ENCODE results near the gene AMACR. TPM values are rescaled to one million over a fixed set of nuclear protein-coding genes. Genes with fewer than 3 reads are reported as not detected.

The AMACR gene
- total and polyA plus RNA-seq, 9 of the 15 experiments (the other 6 are each of a cell fraction or from before 2014, with no cell fraction given) = 0.72 to 4.6 (median 4.0) TPM

GRCh38 chr5:34051374-34051980 lies 43.6 kb upstream of the AMACR start:
- H3K9me3 ChIP-seq (replicated peaks; ENCODE audit: control insufficient read depth, insufficient read depth, low read depth, low read length) = no peaks in the 10 kb centered on the region
- H3K4me2 ChIP-seq (ENCODE audit: insufficient read depth, low read length) = no peak overlapping the region
- in situ Hi-C loops (cut with MboI) (no loop called here), intact Hi-C loops (cut with micrococcal nuclease) (no loop called here)
- BruUV-seq (replicated peaks) = no TSS peak
- ATAC-seq (no peak), FAIRE-seq (no peak), DNase-seq (ENCODE audit: extremely low read depth in 1 of 4, low spot score in 3 of 4) (no peak)
- H3K4me1 ChIP-seq (replicated peaks in 1 of 2; ENCODE audit: control insufficient read depth in 2 of 2, insufficient read depth in 2 of 2, low read length in 2 of 2) = no peaks in the 10 kb centered on the region
- H3K9me1 ChIP-seq (ENCODE audit: control insufficient read depth, insufficient read depth, low read length) = no peaks in the 10 kb centered on the region
- POLR2A ChIA-PET = no interaction called here
- CTCF ChIA-PET (ENCODE audit: low intra/inter-chr PET ratio) = no interaction called here
- H3K36me3 ChIP-seq (ENCODE audit: control insufficient read depth, insufficient read depth, low read length) = no peaks in the 10 kb centered on the region
- no peaks in the 10 kb centered on the region for H3K79me2 ChIP-seq (ENCODE audit: control insufficient read depth, insufficient read depth, low read length)
- H3K9ac ChIP-seq (ENCODE audit: insufficient read depth in 1 of 2, low read depth in 2 of 2, low read length in 2 of 2) = no peak overlapping the region
- H4K20me1 ChIP-seq (replicated peaks; ENCODE audit: control insufficient read depth, insufficient read depth, low read length) = no peaks in the 10 kb centered on the region
- H2AFZ ChIP-seq (ENCODE audit: low read depth, low read length) = no peak overlapping the region
- H3K27ac ChIP-seq (ENCODE audit: extremely low read depth, low read depth, low read length) = no peak overlapping the region
- H3K27me3 ChIP-seq (ENCODE audit: control insufficient read depth in 2 of 2, insufficient read depth in 2 of 2, low read length in 2 of 2) = no peaks in the 10 kb centered on the region
- WGBS (ENCODE audit: insufficient coverage, low coverage, missing lambda C conversion rate) = 41% methylated on average over 4 of the region's 4 CpGs
- no peak for TF ChIP-seq REST (IDR thresholded peaks at IDR 0.05; ENCODE audit: borderline replicate concordance)
- TF ChIP-seq REST (CRISPR knock-in tag; IDR thresholded peaks at IDR 0.05; ENCODE audit: low read depth) = no peak
- no peak for TF ChIP-seq ASH1L (IDR thresholded peaks at IDR 0.05; ENCODE audit: borderline replicate concordance, low read depth, partially characterized antibody)
- no peak for TF ChIP-seq RCOR1 (IDR thresholded peaks at IDR 0.05; ENCODE audit: borderline replicate concordance in 1 of 2, low read depth in 2 of 2, low read length in 2 of 2)
- no peak for TF ChIP-seq TEAD4 (IDR thresholded peaks at IDR 0.05; ENCODE audit: low read length)
- no peak for TF ChIP-seq TEAD4 (CRISPR knock-in tag; IDR thresholded peaks at IDR 0.05; ENCODE audit: borderline replicate concordance)
- TF ChIP-seq, protein P1, sequence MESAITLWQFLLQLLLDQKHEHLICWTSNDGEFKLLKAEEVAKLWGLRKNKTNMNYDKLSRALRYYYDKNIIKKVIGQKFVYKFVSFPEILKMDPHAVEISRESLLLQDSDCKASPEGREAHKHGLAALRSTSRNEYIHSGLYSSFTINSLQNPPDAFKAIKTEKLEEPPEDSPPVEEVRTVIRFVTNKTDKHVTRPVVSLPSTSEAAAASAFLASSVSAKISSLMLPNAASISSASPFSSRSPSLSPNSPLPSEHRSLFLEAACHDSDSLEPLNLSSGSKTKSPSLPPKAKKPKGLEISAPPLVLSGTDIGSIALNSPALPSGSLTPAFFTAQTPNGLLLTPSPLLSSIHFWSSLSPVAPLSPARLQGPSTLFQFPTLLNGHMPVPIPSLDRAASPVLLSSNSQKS (CRISPR knock-in tag; IDR thresholded peaks at IDR 0.05) = no peak
- TF ChIP-seq NFE2 (IDR thresholded peaks at IDR 0.05; ENCODE audit: low read depth) = no peak
- no peak for TF ChIP-seq GABPB1 (CRISPR knock-in tag; IDR thresholded peaks at IDR 0.05)
- TF ChIP-seq NFIC (IDR thresholded peaks at IDR 0.05) = no peak
- no peak for TF ChIP-seq SMARCA5 (IDR thresholded peaks at IDR 0.05)
- TF ChIP-seq, protein P2, sequence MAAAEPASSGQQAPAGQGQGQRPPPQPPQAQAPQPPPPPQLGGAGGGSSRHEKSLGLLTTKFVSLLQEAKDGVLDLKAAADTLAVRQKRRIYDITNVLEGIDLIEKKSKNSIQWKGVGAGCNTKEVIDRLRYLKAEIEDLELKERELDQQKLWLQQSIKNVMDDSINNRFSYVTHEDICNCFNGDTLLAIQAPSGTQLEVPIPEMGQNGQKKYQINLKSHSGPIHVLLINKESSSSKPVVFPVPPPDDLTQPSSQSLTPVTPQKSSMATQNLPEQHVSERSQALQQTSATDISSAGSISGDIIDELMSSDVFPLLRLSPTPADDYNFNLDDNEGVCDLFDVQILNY (CRISPR knock-in tag; IDR thresholded peaks at IDR 0.05) = no peak
- no peak for TF ChIP-seq CBX5 (IDR thresholded peaks at IDR 0.05; ENCODE audit: borderline replicate concordance, low read depth)
- no peak for TF ChIP-seq PURB (CRISPR knock-in tag; IDR thresholded peaks at IDR 0.05; ENCODE audit: low read depth)
- H3K4me3 ChIP-seq = no peak overlapping the region

Data from K562 (cell line).